Activated CD4-positive, alpha-beta T cell treated with anti-CD3 and anti-CD28 coated beads, Interleukin-2, amount 50 U/mL, for 24 hours (primary cell): ENCODE results near the gene TMEFF1.

ENCODE experiments used
- DNase-seq, 2 donors: peaks; one replicate each; pipeline ENCODE4 v3.0.0-alpha.2; 2020; ENCODE audit warnings: low read depth in 1 of 2, low spot score in 1 of 2

The TMEFF1 gene

GRCh38 chr9:100567856-100568255, 94.9 kb downstream of the TMEFF1 start:
- DNase-seq: no peak

- no peak for DNase-seq
These were observed 100.8 kb downstream of the TMEFF1 start for GRCh38 chr9:100573655-100574260.

- DNase-seq: no peak
These were observed 102.1 kb downstream of the TMEFF1 start for GRCh38 chr9:100575006-100575405.

GRCh38 chr9:100575765-100576386, 102.9 kb downstream of the TMEFF1 start:
- DNase-seq: no peak

- DNase-seq: no peak
These were observed 105.0 kb downstream of the TMEFF1 start, which contains the start of gene CAVIN4 for GRCh38 chr9:100577776-100578448. TSS of gene CAVIN4 (plus strand) at chr9:100578079. CDS start at chr9:100578144, 65 bp downstream.

GRCh38 chr9:100578610-100579009, 105.7 kb downstream of the TMEFF1 start:
- no peak for DNase-seq

- no peak for DNase-seq
These were observed 106.7 kb downstream of the TMEFF1 start for GRCh38 chr9:100579665-100580064.

GRCh38 chr9:100580257-100580656, 107.3 kb downstream of the TMEFF1 start:
- DNase-seq: no peak

- DNase-seq: no peak
These were observed 108.1 kb downstream of the TMEFF1 start for GRCh38 chr9:100581081-100581480.

GRCh38 chr9:100581661-100582060, 108.7 kb downstream of the TMEFF1 start:
- no peak for DNase-seq

- DNase-seq: no peak
These were observed 110.3 kb downstream of the TMEFF1 start for GRCh38 chr9:100583014-100583802.

GRCh38 chr9:100584951-100585350, 112.0 kb downstream of the TMEFF1 start:
- DNase-seq: no peak

GRCh38 chr9:100586093-100586492, 113.1 kb downstream of the TMEFF1 start:
- no peak for DNase-seq

GRCh38 chr9:100587375-100587774, 114.4 kb downstream of the TMEFF1 start:
- DNase-seq: no peak

- no peak for DNase-seq
These were observed 116.6 kb downstream of the TMEFF1 start for GRCh38 chr9:100589582-100589981.

- no peak for DNase-seq
These were observed 117.5 kb downstream of the TMEFF1 start for GRCh38 chr9:100590481-100590880.

GRCh38 chr9:100591139-100591538, 118.2 kb downstream of the TMEFF1 start:
- DNase-seq: no peak

GRCh38 chr9:100591639-100592412, 118.9 kb downstream of the TMEFF1 start:
- no peak for DNase-seq

GRCh38 chr9:100595391-100596199, 122.6 kb downstream of the TMEFF1 start:
- DNase-seq: peak in 1 of 2 donors; percentile 12

- DNase-seq: no peak
These were observed 124.3 kb downstream of the TMEFF1 start for GRCh38 chr9:100597236-100597635.
